ENCODE measurements around the gene COPZ2. TPM values are rescaled to one million over a fixed set of nuclear protein-coding genes. Genes with fewer than 3 reads are reported as not detected.

COPZ2 gene
- total and polyA plus RNA-seq, 9 of the 15 experiments (the other 6 are each of a cell fraction or from before 2014, with no cell fraction given): 0.22 to 0.49 TPM; not detected in 7

GRCh38 chr17:48036693-48037035 lies 933 bp downstream of the COPZ2 start:
- no peak overlapping the region for H3K4me2 ChIP-seq (ENCODE audit: insufficient read depth, low read length)
- TF ChIP-seq ZNF124 (CRISPR knock-in tag; IDR thresholded peaks at IDR 0.05) (no peak), RB1 (IDR thresholded peaks at IDR 0.05; ENCODE audit: low read depth) (no peak), NR2C1 (IDR thresholded peaks at IDR 0.05) (peak; percentile 76), NR2C1 (tag; IDR thresholded peaks at IDR 0.05) (peak; percentile 87), ZNF644 (tag; IDR thresholded peaks at IDR 0.05; ENCODE audit: low read depth) (no peak), POLR3G (IDR thresholded peaks at IDR 0.05; ENCODE audit: extremely low read depth, insufficient read length, insufficient replicate concordance) (no peak), KAT2B (IDR thresholded peaks at IDR 0.05; ENCODE audit: low read depth, low read length) (no peak), NR2C2 (CRISPR knock-in tag; IDR thresholded peaks at IDR 0.05) (no peak), NR2C2 (tag; IDR thresholded peaks at IDR 0.05) (peak; percentile 67; the same call in 1 of the 2 replicates), RREB1 (CRISPR knock-in tag; IDR thresholded peaks at IDR 0.05) (no peak), PKNOX1 (IDR thresholded peaks at IDR 0.05) (no peak), CTBP1 (IDR thresholded peaks at IDR 0.05; ENCODE audit: borderline replicate concordance) (0 out of 2 replicates have a peak, but pooled peaks have one; percentile 40), ZNF584 (CRISPR knock-in tag; IDR thresholded peaks at IDR 0.05; ENCODE audit: low read depth) (no peak), ZBTB33 (CRISPR knock-in tag; IDR thresholded peaks at IDR 0.05) (no peak), ZFP1 (CRISPR knock-in tag; IDR thresholded peaks at IDR 0.05) (no peak)

More at GRCh38 chr17:48036693-48037035, 933 bp downstream of the COPZ2 start:
- Histone ChIP-seq H3K9me1 (ENCODE audit: control insufficient read depth, insufficient read depth, low read length) (no peaks in the 10 kb centered on the region), H3K79me2 (ENCODE audit: control insufficient read depth, insufficient read depth, low read length) (no peaks in the 10 kb centered on the region), H4K20me1 (replicated peaks; ENCODE audit: control insufficient read depth, insufficient read depth, low read length) (no peaks in the 10 kb centered on the region), H2AFZ (ENCODE audit: low read depth, low read length) (peak overlapping the region; percentile 6), H3K27me3 (ENCODE audit: control insufficient read depth in 2 of 2, insufficient read depth in 2 of 2, low read length in 2 of 2) (no peaks in the 10 kb centered on the region), H3K27ac (ENCODE audit: extremely low read depth, low read depth, low read length) (no peak overlapping the region), H3K9me3 (replicated peaks; ENCODE audit: control insufficient read depth, insufficient read depth, low read depth, low read length) (no peaks in the 10 kb centered on the region), H3K36me3 (ENCODE audit: control insufficient read depth, insufficient read depth, low read length) (no peaks in the 10 kb centered on the region), H3K4me3 (no peak overlapping the region), H3K9ac (ENCODE audit: insufficient read depth in 1 of 2, low read depth in 2 of 2, low read length in 2 of 2) (peak overlapping the region in 1 of 2 experiments; percentile 53; a peak in 2 of 4 replicates), H3K4me1 (replicated peaks in 1 of 2; ENCODE audit: control insufficient read depth in 2 of 2, insufficient read depth in 2 of 2, low read length in 2 of 2) (peaks cover 10 to 11% of the 10 kb centered on the region in 2 experiments; a peak in 4 of 5 replicates)
- intact Hi-C loops (cut with micrococcal nuclease): no loop called here
- POLR2A ChIA-PET: interaction anchor here (1.0 to 4.7 kb wide), 3 partner anchors 10 to 31 kb away, joined by 3 to 53 read pairs (median 3); partner anchors contain the start of gene NFE2L1
- ATAC-seq (peak; percentile 75), DNase-seq (ENCODE audit: extremely low read depth in 1 of 4, low spot score in 3 of 4) (peak in 2 of 4 experiments; percentile 55 to 58), FAIRE-seq (peak; percentile 68)
- in situ Hi-C loops (cut with MboI): loop anchor here (10.0 kb wide), 1 partner anchor 588 kb away; the partner anchor contains the start of gene HOXB9
- BruUV-seq (replicated peaks): no TSS peak
- 13% methylated on average over 6 of the region's 6 CpGs for WGBS (ENCODE audit: insufficient coverage, low coverage, missing lambda C conversion rate)
- CTCF ChIA-PET (ENCODE audit: low intra/inter-chr PET ratio): no interaction called here

Data from K562 (cell line).